Retina (tissue), 1 donor: Measurements from ENCODE around the gene KRTAP10-3.

ENCODE experiments used
- DNase-seq: peaks from one replicate; pipeline ENCODE4 v3.0.0-alpha.2; 2016

The KRTAP10-3 gene

DNA sequence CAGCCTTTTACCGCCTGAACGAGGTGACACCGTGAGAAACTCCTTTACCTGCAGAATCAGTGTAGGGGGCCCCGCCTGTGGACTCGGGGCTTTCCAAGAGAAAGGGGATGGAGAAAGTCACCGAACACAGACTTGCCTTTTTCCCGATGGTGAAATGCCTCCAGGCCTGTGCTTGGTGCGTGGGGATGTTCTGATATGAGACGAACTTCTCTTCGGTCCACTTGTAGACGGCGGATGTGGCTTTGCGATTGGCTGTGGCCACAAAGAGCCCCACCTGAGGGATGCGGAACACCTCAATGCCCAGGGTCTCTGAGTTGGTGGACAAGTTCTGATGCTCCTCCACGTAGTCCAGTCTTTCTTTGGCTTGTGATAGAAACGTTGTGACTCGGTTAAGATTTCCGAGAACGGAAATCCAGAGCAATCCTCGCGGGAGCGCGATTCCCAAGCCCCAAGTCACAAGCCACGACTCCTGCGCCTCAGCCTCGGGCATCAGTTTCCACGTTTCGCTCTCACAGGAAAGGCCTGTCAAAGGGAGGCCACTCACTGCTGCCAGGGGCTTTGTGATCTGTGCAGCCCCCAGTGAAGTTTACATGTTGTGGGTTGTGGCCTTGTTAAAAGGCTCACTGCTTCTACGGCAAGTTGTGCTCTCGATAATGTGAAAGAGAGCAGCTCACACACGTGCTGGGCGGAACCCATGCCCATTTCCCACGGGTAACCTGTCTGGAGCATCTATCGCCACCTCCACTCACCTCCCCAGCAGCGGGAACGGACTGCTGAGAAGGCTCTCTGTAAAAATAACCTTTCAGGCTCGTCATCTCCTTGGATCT, 31.2 kb downstream of the KRTAP10-3 start:
- no peak for DNase-seq

DNA sequence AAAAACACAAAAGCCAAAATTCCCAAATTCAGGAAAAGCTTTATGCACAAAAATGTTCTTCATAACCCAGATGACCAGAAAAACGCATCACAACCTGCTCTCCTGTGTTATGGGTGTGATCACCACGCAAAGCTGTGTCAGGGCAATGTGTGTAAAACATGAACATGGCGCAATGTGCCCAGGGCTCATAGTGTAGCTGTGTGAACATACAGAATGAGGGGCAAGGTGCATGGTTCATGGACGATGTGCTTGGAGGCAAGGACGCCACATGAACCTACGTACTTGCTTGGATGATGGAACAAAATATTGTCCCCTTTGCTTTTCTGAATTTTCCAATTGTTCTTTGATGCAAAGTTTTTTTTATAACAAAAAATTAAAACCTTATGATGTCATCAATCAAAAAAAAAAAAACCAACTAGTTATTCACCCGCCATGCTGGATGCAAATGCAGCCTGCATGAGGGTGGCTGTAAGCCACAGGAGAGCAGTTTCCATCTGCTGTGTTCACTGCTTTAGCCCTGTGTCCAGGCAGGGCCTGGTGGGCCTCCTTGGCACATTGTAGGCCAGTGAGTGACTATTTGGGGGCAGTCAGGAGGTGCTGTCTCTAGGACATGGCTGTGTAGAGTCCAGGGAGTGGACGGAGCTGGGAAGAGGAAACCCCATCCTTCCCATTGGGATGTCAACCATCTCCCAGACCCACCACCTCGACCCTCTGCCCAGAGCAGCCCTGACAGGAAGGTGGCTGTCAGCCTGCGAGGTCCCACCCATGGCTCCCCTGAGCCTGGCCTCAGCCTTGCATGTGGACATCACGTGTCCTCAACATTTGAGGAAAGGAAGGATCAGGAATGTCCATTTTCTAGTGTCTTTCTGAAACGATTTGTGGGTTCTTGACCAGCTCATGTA, 32.2 kb downstream of the KRTAP10-3 start:
- DNase-seq = no peak

GRCh38 chr21:44525391-44526095, 33.1 kb downstream of the KRTAP10-3 start:
- DNase-seq = no peak

DNA sequence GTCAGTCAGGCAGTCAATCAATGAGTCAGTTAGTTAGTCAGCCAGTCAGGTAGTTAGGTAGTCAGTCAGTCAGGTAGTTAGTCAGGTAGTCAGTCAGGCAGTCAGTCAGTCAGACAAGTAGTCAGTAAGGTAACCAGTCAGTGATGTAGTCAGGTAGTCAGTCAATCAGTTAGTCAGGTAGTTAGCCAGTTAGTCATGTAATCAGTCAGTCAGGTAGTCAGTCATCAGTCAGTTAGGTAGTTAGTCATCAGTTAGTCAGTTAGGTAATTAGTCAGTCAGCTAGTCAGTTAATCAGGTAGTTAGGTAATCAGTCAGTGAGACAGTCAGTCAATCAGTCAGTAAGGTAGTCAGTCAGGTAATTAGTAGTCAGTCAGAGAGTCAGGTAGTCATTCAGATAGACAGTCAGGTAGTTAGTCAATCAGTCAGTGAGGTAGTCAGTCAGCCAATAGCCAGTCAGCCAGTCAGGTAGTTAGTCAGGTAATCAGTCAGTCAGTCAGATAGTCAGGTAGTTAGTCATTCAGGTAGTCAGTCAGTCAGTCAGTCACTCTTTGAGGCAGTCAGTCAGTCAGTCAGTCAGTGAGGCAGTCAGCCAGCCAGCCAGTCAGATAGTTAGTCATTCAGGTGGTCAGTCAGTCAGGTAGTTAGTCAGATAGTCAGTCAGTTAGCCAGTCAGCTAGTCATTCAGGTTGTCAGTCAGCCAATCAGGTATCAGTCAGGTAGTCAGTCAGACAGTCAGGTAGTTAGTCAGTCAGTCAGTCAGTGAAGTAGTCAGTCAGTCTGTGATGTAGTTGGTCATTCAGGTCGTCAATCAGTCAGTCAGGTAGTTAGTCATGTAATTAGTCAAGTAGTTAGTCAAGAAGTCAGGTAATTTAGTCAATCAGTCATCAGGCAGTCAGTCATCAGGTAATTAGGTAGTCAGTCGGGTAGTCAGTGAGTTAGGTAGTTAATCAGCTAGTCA, 33.9 kb downstream of the KRTAP10-3 start:
- DNase-seq = no peak

DNA sequence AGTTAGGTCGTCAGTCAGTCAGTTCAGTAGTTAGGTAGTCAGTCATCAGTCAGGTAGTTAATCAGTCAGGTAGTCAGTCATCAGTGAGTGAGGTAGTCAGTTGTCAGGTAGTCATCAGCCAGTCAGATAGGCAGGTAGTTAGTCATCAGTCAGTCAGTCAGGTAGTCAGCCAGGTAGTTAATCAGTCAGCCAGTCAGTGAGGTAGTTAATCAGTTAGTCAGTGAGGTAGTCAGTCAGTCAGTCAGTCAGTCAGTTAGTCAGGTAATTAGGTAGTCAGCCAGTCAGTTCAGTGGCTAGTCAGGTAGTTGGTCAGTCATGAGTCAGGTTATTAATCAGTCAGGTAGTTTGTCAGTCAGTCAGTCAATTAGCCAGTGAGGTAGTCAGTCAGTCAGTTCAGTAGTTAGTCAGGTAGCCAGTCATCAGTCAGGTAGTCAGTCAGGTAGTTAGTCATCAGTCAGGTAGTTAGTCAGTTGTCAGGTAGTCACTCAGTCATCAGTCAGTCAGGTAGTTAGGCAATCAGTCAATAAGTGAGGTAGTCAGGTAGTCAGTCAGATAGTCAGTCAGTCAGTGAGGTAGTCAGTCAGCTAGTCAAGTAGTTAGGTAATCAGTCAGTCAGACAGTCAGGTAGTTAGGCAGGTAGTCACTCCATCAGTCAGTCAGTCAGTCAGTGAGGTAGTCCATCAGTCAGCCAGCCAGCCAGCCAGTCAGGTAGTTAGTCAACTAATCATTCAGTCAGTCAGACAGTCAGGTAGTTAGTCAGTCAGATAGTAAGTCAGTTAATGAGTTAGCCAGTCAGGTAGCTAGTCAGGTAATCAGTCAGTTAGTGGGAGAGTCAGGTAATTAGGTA, 34.8 kb downstream of the KRTAP10-3 start:
- no peak for DNase-seq

DNA sequence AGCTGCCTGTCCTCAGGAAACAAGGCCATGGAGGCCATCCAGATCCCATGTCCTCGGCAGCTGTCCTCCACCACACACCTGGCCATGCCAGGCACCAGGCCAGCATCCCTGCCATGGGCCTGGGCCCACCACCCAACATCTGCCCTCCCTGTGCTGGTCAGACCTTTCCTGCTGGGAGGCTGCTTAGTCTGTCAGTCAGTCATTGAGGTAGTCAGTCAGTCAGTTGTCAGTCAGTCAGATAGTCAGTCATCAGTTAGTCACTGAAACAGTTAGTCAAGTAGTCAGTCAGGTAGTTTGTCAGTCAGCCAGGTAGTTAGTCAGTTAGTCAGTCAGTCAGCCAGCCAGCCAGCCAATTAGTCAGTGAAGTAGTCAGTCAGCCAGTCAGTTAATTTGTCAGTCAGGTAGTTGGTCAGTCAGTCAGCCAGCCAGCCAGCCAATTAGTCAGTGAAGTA, 35.8 kb downstream of the KRTAP10-3 start:
- DNase-seq = no peak

GRCh38 chr21:44521928-44522752, 36.5 kb downstream of the KRTAP10-3 start:
- no peak for DNase-seq

DNA sequence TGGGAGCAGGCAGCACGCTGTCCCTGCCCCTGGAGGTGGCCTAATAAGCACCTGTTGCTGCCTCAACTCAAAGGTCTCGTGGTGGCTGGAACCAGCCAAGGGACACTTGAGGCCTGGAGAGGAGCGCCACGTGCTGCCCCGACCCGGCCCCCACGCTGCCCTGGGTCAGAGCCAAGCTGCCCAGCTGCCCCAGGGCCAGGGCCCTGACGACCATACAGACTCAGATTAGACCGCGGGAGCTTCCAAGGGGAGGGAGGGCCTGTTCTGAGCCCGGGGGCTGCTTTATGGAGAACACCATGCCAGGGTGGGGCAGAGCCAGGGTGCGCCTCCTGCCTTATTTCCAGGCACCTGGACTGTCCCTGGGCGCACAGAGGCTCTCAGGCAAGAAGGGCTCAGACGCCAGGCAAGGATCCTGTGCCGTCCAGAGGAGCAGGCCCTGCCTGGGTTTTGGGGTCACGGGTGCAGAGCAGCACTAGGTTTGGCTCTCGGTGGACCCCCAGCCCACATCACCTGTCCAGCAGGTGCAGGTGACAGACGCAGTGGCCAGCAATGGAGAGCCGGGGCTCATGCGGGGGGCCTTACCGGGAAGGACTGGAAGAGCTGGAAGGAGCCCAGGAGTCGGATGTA, 37.2 kb downstream of the KRTAP10-3 start:
- DNase-seq = no peak

DNA sequence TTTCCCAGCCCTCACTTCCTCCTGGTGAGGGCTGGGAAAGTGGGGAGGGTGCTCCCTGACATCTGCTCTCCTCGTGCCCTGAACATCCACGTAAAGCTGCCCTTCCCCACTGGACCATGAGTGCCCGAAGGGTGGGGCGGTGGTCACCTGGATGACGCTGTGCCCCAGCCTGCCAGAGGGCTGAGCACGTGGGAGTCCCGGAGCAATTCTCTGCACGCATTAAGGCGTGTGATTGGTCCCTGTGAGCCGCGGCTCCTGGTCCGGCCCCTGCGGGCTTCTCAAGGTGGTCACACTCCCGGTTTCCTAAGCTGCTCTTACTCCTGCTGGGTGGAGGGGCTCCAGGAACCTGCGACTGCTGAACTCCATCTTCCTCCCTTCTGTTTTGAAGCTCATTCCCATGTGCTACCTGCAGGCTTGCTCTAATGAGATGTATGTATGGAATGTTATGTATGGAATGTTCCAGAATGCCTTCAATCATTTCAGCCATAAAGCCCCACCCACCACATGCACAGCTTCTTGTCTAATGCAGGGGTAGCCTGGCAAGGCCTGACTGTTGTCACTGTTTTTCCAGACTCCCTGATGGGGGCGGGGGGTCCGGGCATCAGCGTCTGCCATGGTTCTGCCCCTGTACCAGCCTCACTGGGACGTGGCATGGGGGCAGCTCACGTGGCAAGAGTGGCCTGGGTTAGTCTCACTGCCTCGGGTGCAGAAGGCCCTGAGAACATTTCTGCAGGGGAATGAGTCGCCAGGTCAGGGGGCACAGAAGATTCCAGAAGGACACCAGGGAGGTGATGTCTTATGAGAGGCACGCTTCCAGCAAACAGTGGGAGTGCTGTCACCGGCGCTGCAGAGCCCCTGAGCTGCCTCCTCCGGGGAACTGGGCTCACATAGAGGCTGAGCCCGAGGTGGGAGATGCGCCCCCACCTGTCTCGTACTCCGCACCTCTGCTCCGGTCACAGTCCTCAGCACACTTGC, 38.0 kb downstream of the KRTAP10-3 start:
- DNase-seq = no peak

DNA sequence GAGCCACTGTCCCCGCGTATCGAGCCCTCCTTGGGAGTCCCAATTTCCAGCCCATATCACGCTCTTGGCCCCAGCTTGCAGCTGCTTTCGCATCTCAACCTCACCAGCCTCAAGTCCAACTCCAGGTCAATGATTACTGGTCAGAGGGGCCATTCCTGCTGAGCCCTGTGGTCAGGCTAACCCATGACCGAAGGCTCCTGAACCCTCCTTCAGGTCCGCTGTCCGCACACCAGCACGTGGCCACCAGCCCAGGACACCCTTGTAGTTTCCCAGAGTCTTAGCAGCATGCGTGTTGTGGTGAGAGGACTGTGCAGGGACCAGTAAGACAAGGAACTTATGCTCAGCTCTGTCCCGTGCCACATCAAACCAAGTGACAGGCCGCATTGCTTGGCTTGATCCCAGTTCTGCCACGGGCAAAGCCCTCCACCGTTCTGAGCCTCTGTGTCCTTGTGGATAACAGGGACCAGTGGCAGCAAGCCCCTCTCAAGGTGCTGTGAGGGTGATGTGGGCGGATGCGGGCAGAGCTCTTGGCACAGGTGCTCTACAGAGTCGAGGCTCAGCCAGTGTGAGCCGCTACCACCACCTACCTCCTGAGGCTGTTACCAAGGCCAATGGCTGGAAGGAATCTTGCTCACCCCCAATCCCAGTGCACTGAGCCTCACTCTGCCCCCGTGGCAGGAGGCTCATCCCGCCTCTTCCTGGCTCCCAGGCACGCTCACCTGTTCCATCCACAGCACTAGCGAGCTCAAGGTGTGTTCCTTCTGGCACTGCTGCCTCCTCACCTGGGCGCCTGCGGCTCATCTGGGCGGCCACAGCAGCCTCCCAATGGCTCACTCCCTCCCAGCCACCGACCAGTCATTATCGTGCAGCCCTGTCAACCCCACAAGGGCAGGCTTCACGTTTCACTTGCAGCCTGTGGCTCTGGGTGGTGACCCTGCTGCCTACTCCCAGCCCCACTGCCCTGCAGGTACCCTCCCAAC, 39.0 kb downstream of the KRTAP10-3 start:
- DNase-seq = no peak

- peak; percentile 67 for DNase-seq
These were observed 39.9 kb downstream of the KRTAP10-3 start for GRCh38 chr21:44518686-44519085.

- DNase-seq = no peak
These were observed 41.3 kb downstream of the KRTAP10-3 start for GRCh38 chr21:44517175-44517899.

DNA sequence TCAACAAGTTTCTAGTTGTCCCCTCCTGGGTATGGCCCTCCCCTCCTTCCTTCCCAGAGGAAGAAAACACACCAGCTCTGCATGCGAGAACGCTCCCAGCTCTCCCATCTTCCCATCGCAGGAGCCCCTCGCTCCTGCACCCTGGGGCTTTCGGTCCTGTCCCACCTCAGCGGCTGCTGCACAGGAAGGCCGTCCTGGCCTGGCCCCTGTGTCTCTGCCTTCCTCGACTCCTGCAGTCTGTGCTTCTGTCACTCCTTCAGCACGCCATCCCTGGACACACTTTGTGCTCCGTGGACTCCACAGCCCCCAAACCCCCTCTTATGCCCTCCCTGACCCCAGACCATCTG, 41.8 kb downstream of the KRTAP10-3 start:
- no peak for DNase-seq

DNA sequence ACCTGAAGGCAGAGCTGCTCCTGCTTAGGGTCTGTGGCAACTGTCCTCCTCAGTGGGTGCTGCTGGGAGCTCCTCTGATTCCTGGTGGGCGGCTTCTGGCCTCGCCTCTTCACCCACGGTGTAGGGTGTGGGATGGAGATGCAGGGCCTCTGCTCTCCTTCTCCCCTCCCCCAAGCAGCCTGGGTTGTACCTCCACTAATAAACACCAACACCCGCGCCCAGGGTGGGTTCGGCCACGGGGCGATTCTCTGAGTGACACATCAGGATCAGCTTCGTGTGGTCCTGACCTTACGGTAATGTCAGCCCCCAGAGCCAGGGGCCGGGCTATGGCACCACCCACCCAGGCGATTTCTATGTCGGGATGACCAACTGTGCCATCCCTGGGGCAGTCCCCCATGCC, 42.3 kb downstream of the KRTAP10-3 start:
- no peak for DNase-seq

- no peak for DNase-seq
These were observed 43.0 kb downstream of the KRTAP10-3 start for GRCh38 chr21:44515359-44516165.
